Vagina (tissue), 2 donors: Measurements from ENCODE around the gene SMG7. TPM values are rescaled to one million over a fixed set of nuclear protein-coding genes. Genes with fewer than 3 reads are reported as not detected.

ENCODE experiments used
- DNase-seq, 2 donors: peaks; one replicate each; pipeline ENCODE4 v3.0.0-alpha.2; 2017; ENCODE audit errors: extremely low spot score in 2 of 2
- H3K27ac ChIP-seq: fragments of 200-600 bp; sonication (generic); one replicate; pipeline ENCODE4 v1.5.1; 2019
- H3K27me3 ChIP-seq: fragments of 200-600 bp; sonication (generic); one replicate; pipeline ENCODE4 v1.5.1; 2019
- H3K36me3 ChIP-seq, 2 donors: fragments of 200-600 bp; sonication (generic); one replicate each; pipeline ENCODE4 v1.5.1; 2017 to 2019
- H3K4me1 ChIP-seq: fragments of 200-600 bp; sonication (generic); one replicate; pipeline ENCODE4 v1.5.1; 2019
- H3K4me3 ChIP-seq, 2 donors: fragments of 200-600 bp; sonication (generic); 1 replicate in 1 of 2; 2 replicates in 1 of 2; pipeline ENCODE4 v1.5.1; 2016 to 2019
- H3K9me3 ChIP-seq: fragments of 200-600 bp; sonication (generic); one replicate; pipeline ENCODE4 v1.5.1; 2019
- POLR2A ChIP-seq, 2 donors: fragments of 450-650 bp; IDR thresholded peaks; one replicate each; pipeline ENCODE4 v1.6.1; 2017; ENCODE audit warnings: antibody characterized with exemption in 2 of 2, mild to moderate bottlenecking in 2 of 2, moderate library complexity in 2 of 2
- POLR2AphosphoS5 ChIP-seq, 2 donors: sonication (generic); formaldehyde crosslinking; IDR thresholded peaks; one replicate each; pipeline ENCODE4 v1.9.0; 2017; ENCODE audit warnings: antibody characterized with exemption in 2 of 2, mild to moderate bottlenecking in 2 of 2, low read depth in 1 of 2; ENCODE audit not compliant: insufficient read depth in 1 of 2
- intact Hi-C: fragments of 100-400 bp; cut with DNase I; formaldehyde crosslinking; loops from one replicate; pipeline ENCODE4 v1.15.1; 2023
- total RNA-seq: library from RNA; depleted of rRNA; stranded (reverse); fragments of >200 nt; gene quantifications from one replicate; pipeline ENCODE4 v1.2.3, GENCODE V29; 2016
- TF ChIP-seq, protein P1 (sequence below), 3 experiments: fragments of 450-650 bp in 2 of 3; fragments of 200-600 bp in 1 of 3; sonication (generic) in 1 of 3; IDR thresholded peaks; one replicate each; pipeline ENCODE4 v1.5.1; 2017 to 2019; ENCODE audit warnings: antibody characterized with exemption in 3 of 3, mild to moderate bottlenecking in 2 of 3, moderate library complexity in 2 of 3

SMG7 gene
- total RNA-seq, 1 donor from 2014 or later: 48.9 TPM

DNA sequence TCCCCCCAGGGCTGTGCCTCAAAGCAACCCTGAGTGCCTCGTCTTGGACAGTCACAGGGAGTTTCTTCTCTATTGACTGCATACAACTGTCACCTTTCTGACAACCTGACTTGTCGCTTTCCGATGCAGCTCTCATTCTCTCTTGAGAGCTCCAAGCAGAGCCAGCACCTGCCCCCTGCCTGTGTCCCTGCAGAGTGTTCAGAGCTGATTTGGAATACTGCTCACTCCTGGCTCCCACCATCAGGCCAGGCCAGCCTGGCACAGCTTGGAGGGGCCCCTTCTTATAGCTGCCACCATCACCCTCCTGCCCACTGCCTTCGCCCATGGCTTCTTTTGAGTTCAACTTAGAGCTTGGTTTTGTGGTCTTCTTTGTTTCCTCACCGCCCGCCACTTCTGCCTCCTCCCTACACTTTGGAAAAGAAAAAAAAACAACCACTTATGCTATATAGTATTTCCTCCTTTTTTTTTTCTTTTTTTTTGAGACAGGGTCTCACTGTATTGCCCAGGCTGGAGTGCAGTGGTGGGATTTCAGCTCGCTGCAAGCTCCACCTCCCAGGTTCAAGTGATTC is 105.7 kb downstream of the SMG7 start:
- no peak for DNase-seq
- no peaks in the 10 kb centered on the region for H3K9me3 ChIP-seq
- TF ChIP-seq POLR2A (IDR thresholded peaks at IDR 0.05): no peak
- no peak overlapping the region for H3K27ac ChIP-seq
- H3K4me3 ChIP-seq: no peak overlapping the region
- no peaks in the 10 kb centered on the region for H3K4me1 ChIP-seq
- intact Hi-C loops: no loop called here
- H3K36me3 ChIP-seq: no peaks in the 10 kb centered on the region
- H3K27me3 ChIP-seq: no peaks in the 10 kb centered on the region

DNA sequence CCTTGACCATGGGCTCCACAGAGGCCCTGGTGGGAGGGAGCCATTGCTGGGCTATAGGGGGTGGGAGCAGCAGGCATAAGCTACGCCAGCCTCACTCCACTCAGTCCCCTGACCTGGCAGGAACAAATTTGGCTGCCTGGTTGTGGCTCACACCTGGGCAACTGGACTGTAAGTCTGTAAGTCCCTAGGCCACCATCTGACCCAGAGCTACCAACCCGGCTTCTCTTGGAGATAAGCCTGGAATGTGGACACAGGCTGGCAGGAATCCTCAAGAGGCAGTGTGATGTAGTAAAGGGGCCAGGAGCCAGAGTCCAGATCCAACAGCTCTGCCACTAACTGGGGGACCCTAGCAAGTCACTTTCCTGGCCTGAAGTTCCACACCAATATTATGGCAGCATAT is 106.6 kb downstream of the SMG7 start:
- intact Hi-C loops: no loop called here
- Histone ChIP-seq H3K4me1 (no peaks in the 10 kb centered on the region), H3K27me3 (no peaks in the 10 kb centered on the region), H3K27ac (no peak overlapping the region), H3K4me3 (no peak overlapping the region), H3K9me3 (no peaks in the 10 kb centered on the region), H3K36me3 (no peaks in the 10 kb centered on the region)
- TF ChIP-seq, protein P1, sequence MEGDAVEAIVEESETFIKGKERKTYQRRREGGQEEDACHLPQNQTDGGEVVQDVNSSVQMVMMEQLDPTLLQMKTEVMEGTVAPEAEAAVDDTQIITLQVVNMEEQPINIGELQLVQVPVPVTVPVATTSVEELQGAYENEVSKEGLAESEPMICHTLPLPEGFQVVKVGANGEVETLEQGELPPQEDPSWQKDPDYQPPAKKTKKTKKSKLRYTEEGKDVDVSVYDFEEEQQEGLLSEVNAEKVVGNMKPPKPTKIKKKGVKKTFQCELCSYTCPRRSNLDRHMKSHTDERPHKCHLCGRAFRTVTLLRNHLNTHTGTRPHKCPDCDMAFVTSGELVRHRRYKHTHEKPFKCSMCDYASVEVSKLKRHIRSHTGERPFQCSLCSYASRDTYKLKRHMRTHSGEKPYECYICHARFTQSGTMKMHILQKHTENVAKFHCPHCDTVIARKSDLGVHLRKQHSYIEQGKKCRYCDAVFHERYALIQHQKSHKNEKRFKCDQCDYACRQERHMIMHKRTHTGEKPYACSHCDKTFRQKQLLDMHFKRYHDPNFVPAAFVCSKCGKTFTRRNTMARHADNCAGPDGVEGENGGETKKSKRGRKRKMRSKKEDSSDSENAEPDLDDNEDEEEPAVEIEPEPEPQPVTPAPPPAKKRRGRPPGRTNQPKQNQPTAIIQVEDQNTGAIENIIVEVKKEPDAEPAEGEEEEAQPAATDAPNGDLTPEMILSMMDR (IDR thresholded peaks at IDR 0.05): no peak
- TF ChIP-seq POLR2A (IDR thresholded peaks at IDR 0.05) (no peak), POLR2AphosphoS5 (IDR thresholded peaks at IDR 0.05; ENCODE audit: insufficient read depth in 1 of 2, low read depth in 1 of 2) (no peak)
- DNase-seq: no peak

DNA sequence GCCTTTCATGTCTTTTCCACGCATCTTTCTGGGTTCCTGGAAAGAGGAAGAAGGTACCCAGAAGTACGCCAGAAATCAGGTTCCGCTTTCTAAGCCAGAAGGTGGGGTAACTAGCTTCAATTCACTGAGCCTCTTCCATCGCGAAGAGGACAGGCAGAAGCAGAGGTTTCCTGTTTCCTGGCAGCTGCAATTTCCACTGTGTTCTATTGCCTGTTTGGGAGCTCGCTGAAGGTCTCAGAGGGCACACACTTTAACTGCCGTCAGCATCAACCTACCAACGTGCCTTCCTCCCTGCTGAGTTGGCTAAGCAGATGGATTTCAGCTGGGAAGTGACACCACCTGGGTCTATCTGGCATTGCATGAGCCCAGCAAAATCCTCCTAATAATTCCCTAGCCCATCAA is 108.0 kb downstream of the SMG7 start:
- Histone ChIP-seq H3K4me1 (no peaks in the 10 kb centered on the region), H3K9me3 (no peaks in the 10 kb centered on the region), H3K36me3 (no peaks in the 10 kb centered on the region), H3K27ac (no peak overlapping the region), H3K4me3 (no peak overlapping the region), H3K27me3 (no peaks in the 10 kb centered on the region)
- DNase-seq: no peak
- TF ChIP-seq POLR2A (IDR thresholded peaks at IDR 0.05) (no peak), POLR2AphosphoS5 (IDR thresholded peaks at IDR 0.05; ENCODE audit: insufficient read depth in 1 of 2, low read depth in 1 of 2) (no peak)
- TF ChIP-seq, protein P1 (IDR thresholded peaks at IDR 0.05): no peak
- intact Hi-C loops: no loop called here

DNA sequence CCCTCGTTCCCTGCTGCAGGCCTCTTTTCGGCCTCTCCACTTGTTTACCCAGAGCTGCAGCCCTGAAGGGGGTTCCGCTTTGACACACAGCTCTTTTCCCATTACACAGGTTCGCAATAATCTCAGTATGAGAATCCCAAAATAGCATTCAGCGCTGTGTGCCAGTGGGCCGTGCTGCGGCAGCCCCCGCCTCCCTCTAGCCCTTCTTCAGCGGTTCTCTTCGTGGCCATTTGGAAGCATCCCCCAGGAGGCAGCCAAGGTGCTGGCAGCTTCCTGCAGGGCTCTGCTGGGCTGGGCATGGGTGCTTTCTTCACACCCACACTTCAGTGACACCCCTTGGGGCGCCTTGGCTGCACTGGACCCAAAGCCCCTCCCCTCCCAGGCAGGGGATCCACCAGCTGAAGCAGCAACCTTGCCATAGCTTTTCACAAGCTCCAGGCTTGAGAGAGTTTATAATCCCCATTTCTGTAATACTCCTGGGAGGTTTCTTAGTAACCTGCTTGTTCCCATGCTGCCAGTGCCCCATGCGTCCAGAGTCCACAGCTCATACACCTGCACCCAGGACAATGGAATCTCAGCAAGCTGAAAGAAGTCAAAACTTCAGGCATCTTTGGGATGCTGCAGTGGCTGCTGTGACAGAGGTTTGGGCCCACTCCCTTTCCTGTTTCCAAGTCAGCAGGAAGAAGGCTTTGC is 109.9 kb downstream of the SMG7 start:
- no peak for TF ChIP-seq POLR2AphosphoS5 (IDR thresholded peaks at IDR 0.05; ENCODE audit: insufficient read depth in 1 of 2, low read depth in 1 of 2)
- no peak for TF ChIP-seq POLR2A (IDR thresholded peaks at IDR 0.05)
- TF ChIP-seq, protein P1 (IDR thresholded peaks at IDR 0.05): no peak
- H3K4me1 ChIP-seq: no peaks in the 10 kb centered on the region
- DNase-seq: no peak
- H3K4me3 ChIP-seq: no peak overlapping the region
- no peaks in the 10 kb centered on the region for H3K36me3 ChIP-seq
- no peak overlapping the region for H3K27ac ChIP-seq
- H3K27me3 ChIP-seq: no peaks in the 10 kb centered on the region
- intact Hi-C loops: no loop called here
- H3K9me3 ChIP-seq: no peaks in the 10 kb centered on the region

DNA sequence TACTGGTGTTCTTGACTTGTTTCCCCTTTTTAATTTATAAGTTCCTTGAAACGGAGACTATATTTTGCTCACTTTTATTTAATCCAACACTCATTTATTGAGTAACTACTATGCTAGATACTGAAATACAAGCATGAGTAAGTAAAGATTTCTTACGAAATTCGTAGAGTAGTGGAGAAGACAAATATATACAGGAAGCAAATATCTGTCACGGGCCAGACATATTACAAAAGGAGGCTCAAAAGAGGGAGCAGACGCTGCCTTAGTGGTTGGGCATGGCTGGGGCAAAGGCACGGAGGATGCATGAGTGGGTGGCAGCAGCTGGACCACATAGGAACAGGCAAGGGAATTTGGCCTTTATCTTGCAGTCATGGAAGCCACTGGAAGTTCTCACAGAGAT is 111.2 kb downstream of the SMG7 start:
- Histone ChIP-seq H3K27ac (no peak overlapping the region), H3K4me3 (no peak overlapping the region), H3K36me3 (no peaks in the 10 kb centered on the region), H3K27me3 (no peaks in the 10 kb centered on the region), H3K4me1 (no peaks in the 10 kb centered on the region), H3K9me3 (no peaks in the 10 kb centered on the region)
- TF ChIP-seq POLR2AphosphoS5 (IDR thresholded peaks at IDR 0.05; ENCODE audit: insufficient read depth in 1 of 2, low read depth in 1 of 2) (no peak), POLR2A (IDR thresholded peaks at IDR 0.05) (no peak)
- TF ChIP-seq, protein P1 (IDR thresholded peaks at IDR 0.05): no peak
- intact Hi-C loops: no loop called here
- no peak for DNase-seq
